IMR-90 (cell line): Measurements from ENCODE around the gene ENDOU. TPM values are rescaled to one million over a fixed set of nuclear protein-coding genes. Genes with fewer than 3 reads are reported as not detected.

Experiments
- ATAC-seq: fragments of 200-7000 bp; cut with Tn5 transposase; 2 replicates; pipeline ENCODE4 v1.9.1; 2020; ENCODE audit warnings: low read depth, mild to moderate bottlenecking, moderate library complexity
- BruUV-seq: library from RNA; stranded (reverse); fragments of 400-500 nt; replicated peaks from 2 replicates; lab custom pipeline; 2021; lab: Mats Ljungman, UMichigan
- CTCF ChIA-PET: fragments of 300-600 bp; formaldehyde crosslinking; extraction: SDS; loops from one replicate; lab custom pipeline; 2021; ENCODE audit warnings: antibody characterized with exemption; lab: Yijun Ruan, JAX
- POLR2A ChIA-PET: fragments of 300-600 bp; sonication (Branson Sonifier 250); formaldehyde crosslinking; loops from one replicate; lab custom pipeline; 2022; ENCODE audit warnings: antibody characterized with exemption; ENCODE audit not compliant: unreplicated experiment; lab: Charles Lee
- DNase-seq: peaks from one replicate; pipeline ENCODE4 v3.0.0; 2013
- H2AFZ ChIP-seq: replicated peaks from 2 replicates; pipeline ENCODE3; 2013; ENCODE audit warnings: low read length, mild to moderate bottlenecking; ENCODE audit not compliant: poor library complexity
- H2AK5ac ChIP-seq: 2 replicates; pipeline ENCODE4 v1.6.1; 2013; ENCODE audit warnings: low read depth, low read length, inconsistent platforms
- H2AK9ac ChIP-seq: replicated peaks from 2 replicates; pipeline ENCODE3; 2013; ENCODE audit warnings: mild to moderate bottlenecking, low read depth, low read length, moderate library complexity; ENCODE audit not compliant: poor library complexity
- H2BK120ac ChIP-seq: 2 replicates; pipeline ENCODE4 v1.6.1; 2013; ENCODE audit warnings: low read depth, low read length, inconsistent platforms
- H2BK15ac ChIP-seq: 3 replicates; pipeline ENCODE4 v1.6.1; 2013; ENCODE audit warnings: low read depth, low read length, inconsistent platforms
- H2BK20ac ChIP-seq: 2 replicates; pipeline ENCODE4 v1.6.1; 2013; ENCODE audit warnings: low read depth, mild to moderate bottlenecking, inconsistent platforms, low read length, moderate library complexity
- H2BK5ac ChIP-seq: 2 replicates; pipeline ENCODE4 v1.6.1; 2013; ENCODE audit warnings: mild to moderate bottlenecking, low read depth, low read length, inconsistent platforms; ENCODE audit not compliant: poor library complexity, severe bottlenecking
- H3K14ac ChIP-seq: replicated peaks from 2 replicates; pipeline ENCODE4 v1.6.1; 2013; ENCODE audit warnings: low read depth, low read length, inconsistent platforms
- H3K18ac ChIP-seq: 2 replicates; pipeline ENCODE4 v1.6.1; 2013; ENCODE audit warnings: low read depth, low read length, control low read depth
- H3K23ac ChIP-seq: 2 replicates; pipeline ENCODE4 v1.6.1; 2013; ENCODE audit warnings: low read depth, low read length, inconsistent platforms
- H3K27ac ChIP-seq: 2 replicates; pipeline ENCODE4 v1.5.1; 2013; ENCODE audit warnings: mild to moderate bottlenecking, control low read depth, low read length; ENCODE audit not compliant: insufficient read depth
- H3K27me3 ChIP-seq: 2 replicates; pipeline ENCODE4 v1.6.1; 2013; ENCODE audit warnings: low read length; ENCODE audit not compliant: control insufficient read depth, insufficient read depth
- H3K36me3 ChIP-seq: 2 replicates; pipeline ENCODE4 v1.6.1; 2013; ENCODE audit warnings: low read length, mixed read lengths; ENCODE audit not compliant: control insufficient read depth, insufficient read depth
- H3K4ac ChIP-seq: 2 replicates; pipeline ENCODE4 v1.6.1; 2013; ENCODE audit warnings: low read depth, low read length, inconsistent platforms
- H3K4me1 ChIP-seq: 2 replicates; pipeline ENCODE4 v1.6.1; 2013; ENCODE audit warnings: low read length, mixed read lengths; ENCODE audit not compliant: control insufficient read depth, insufficient read depth
- H3K4me2 ChIP-seq: 2 replicates; pipeline ENCODE4 v1.6.1; 2013; ENCODE audit warnings: low read depth, mild to moderate bottlenecking, control low read depth, low read length, moderate library complexity
- H3K4me3 ChIP-seq: 2 replicates; pipeline ENCODE4 v1.5.1; 2013; ENCODE audit warnings: low read depth, mild to moderate bottlenecking, control low read depth, low read length, moderate library complexity; ENCODE audit not compliant: insufficient read depth
- H3K56ac ChIP-seq: 2 replicates; pipeline ENCODE4 v1.6.1; 2013; ENCODE audit warnings: low read length, inconsistent platforms; ENCODE audit not compliant: insufficient read depth; ENCODE audit errors: extremely low read depth
- H3K79me1 ChIP-seq, 2 experiments: 2 replicates each; pipeline ENCODE4 v1.6.1; 2013; ENCODE audit warnings: low read length in 2 of 2, inconsistent platforms in 1 of 2, low read depth in 1 of 2
- H3K9ac ChIP-seq: 2 replicates; pipeline ENCODE4 v1.6.1; 2013; ENCODE audit warnings: low read depth, low read length, control low read depth
- H3K9me1 ChIP-seq: 2 replicates; pipeline ENCODE4 v1.6.1; 2013; ENCODE audit warnings: low read length, inconsistent platforms; ENCODE audit not compliant: insufficient read depth
- H3K9me3 ChIP-seq: 2 replicates; pipeline ENCODE4 v1.6.1; 2013; ENCODE audit warnings: low read length; ENCODE audit not compliant: control insufficient read depth, insufficient read depth
- H4K20me1 ChIP-seq: 2 replicates; pipeline ENCODE4 v1.6.1; 2013; ENCODE audit warnings: low read length, inconsistent platforms; ENCODE audit not compliant: insufficient read depth
- H4K5ac ChIP-seq: 2 replicates; pipeline ENCODE4 v1.6.1; 2013; ENCODE audit warnings: mild to moderate bottlenecking, low read depth, low read length, control low read depth
- H4K8ac ChIP-seq, 2 experiments: 2 replicates each; pipeline ENCODE4 v1.6.1; 2013; ENCODE audit warnings: low read depth in 2 of 2, low read length in 2 of 2, control low read depth in 1 of 2, inconsistent platforms in 1 of 2
- H4K91ac ChIP-seq: 2 replicates; pipeline ENCODE4 v1.6.1; 2013; ENCODE audit warnings: low read depth, low read length, inconsistent platforms; ENCODE audit not compliant: insufficient read depth
- BHLHE40 ChIP-seq: fragments of 150-350 bp; IDR thresholded peaks from 2 replicates; pipeline ENCODE4 v1.6.1; 2016; ENCODE audit warnings: mild to moderate bottlenecking, low read depth, low read length
- CEBPB ChIP-seq: IDR thresholded peaks from 2 replicates; pipeline ENCODE4 v1.6.1; 2012; ENCODE audit warnings: low read depth, low read length, improper control_type of control experiment
- CHD1 ChIP-seq: IDR thresholded peaks from 2 replicates; pipeline ENCODE4 v1.6.1; 2012; ENCODE audit warnings: low read depth, low read length, improper control_type of control experiment
- CTCF ChIP-seq: conservative IDR thresholded peaks from 2 replicates; pipeline ENCODE4 v1.5.1; 2012; ENCODE audit warnings: mild to moderate bottlenecking, low read depth, low read length, improper control_type of control experiment
- ELK1 ChIP-seq: fragments of 150-350 bp; IDR thresholded peaks from 2 replicates; pipeline ENCODE4 v1.6.1; 2016; ENCODE audit warnings: low read depth, mild to moderate bottlenecking, low read length, moderate library complexity, borderline replicate concordance
- FOS ChIP-seq: fragments of 150-350 bp; IDR thresholded peaks from 2 replicates; pipeline ENCODE4 v1.6.1; 2016; ENCODE audit warnings: low read depth, low read length
- MAFK ChIP-seq: IDR thresholded peaks from 2 replicates; pipeline ENCODE4 v1.6.1; 2012; ENCODE audit warnings: low read depth, low read length, improper control_type of control experiment
- MAZ ChIP-seq: IDR thresholded peaks from 2 replicates; pipeline ENCODE4 v1.6.1; 2012; ENCODE audit warnings: low read depth, mild to moderate bottlenecking, low read length, improper control_type of control experiment, moderate library complexity, borderline replicate concordance
- MXI1 ChIP-seq: IDR thresholded peaks from 2 replicates; pipeline ENCODE4 v1.6.1; 2012; ENCODE audit warnings: low read depth, mild to moderate bottlenecking, low read length, moderate library complexity, borderline replicate concordance
- NFE2L2 ChIP-seq: fragments of 150-350 bp; IDR thresholded peaks from 2 replicates; pipeline ENCODE4 v1.6.1; 2016; ENCODE audit warnings: low read depth, mild to moderate bottlenecking, low read length
- RAD21 ChIP-seq: IDR thresholded peaks from 2 replicates; pipeline ENCODE4 v1.6.1; 2012; ENCODE audit warnings: low read length, improper control_type of control experiment
- RCOR1 ChIP-seq: IDR thresholded peaks from 2 replicates; pipeline ENCODE4 v1.6.1; 2012; ENCODE audit warnings: mild to moderate bottlenecking, low read length, improper control_type of control experiment; ENCODE audit not compliant: insufficient replicate concordance
- RFX5 ChIP-seq: IDR thresholded peaks from 2 replicates; pipeline ENCODE4 v1.8.0; 2012; ENCODE audit warnings: low read depth, mild to moderate bottlenecking, low read length, moderate library complexity
- SMC3 ChIP-seq: fragments of 150-350 bp; IDR thresholded peaks from 2 replicates; pipeline ENCODE4 v1.6.1; 2016; ENCODE audit warnings: low read depth, mild to moderate bottlenecking, antibody characterized with exemption, low read length, moderate library complexity
- USF2 ChIP-seq: fragments of 150-350 bp; IDR thresholded peaks from 2 replicates; pipeline ENCODE4 v1.6.1; 2017; ENCODE audit warnings: mild to moderate bottlenecking, antibody characterized with exemption, low read length, low read depth
- WGBS, 2 experiments: methylation state at CpG; one replicate each; pipeline versions ENCODE4 v1.1.5 to v1.1.7; 2013; ENCODE audit warnings: missing lambda C conversion rate in 2 of 2; ENCODE audit not compliant: insufficient read length in 1 of 2; ENCODE audit errors: extremely low coverage in 2 of 2; 5-methylcytosine and 5-hydroxymethylcytosine counted together
- dilution Hi-C: fragments of 300-500 bp; cut with HindIII; formaldehyde crosslinking; loops from one replicate; pipeline ENCODE4 v1.14.3; 2018; ENCODE audit warnings: low sequenced_read_pairs; ENCODE audit not compliant: unreplicated experiment
- in situ Hi-C: fragments of 300-500 bp; cut with MboI; formaldehyde crosslinking; loops from 3 replicates; pipeline ENCODE4 v1.14.3; 2019; ENCODE audit warnings: low sequenced_read_pairs, inconsistent platforms, mixed read lengths
- intact Hi-C: fragments of 100-400 bp; cut with micrococcal nuclease; formaldehyde crosslinking; loops from 2 replicates; pipeline ENCODE4 v1.10.0; 2022
- polyA plus RNA-seq, 3 experiments: library from polyadenylated mRNA; depleted of rRNA; stranded (reverse); fragments of >200 nt; gene quantifications; 2 replicates each; pipeline ENCODE4 v1.2.3, GENCODE V29; 2012; ENCODE audit warnings: low replicate concordance in 1 of 3
- total RNA-seq: library from RNA; depleted of rRNA; stranded (reverse); fragments of >200 nt; gene quantifications from 2 replicates; pipeline ENCODE4 v1.2.3, GENCODE V29; 2012

Gene ENDOU
- total and polyA plus RNA-seq, 2 of the 4 experiments (the other 2 are of a cell fraction): under 0.01 to 0.09 TPM

DNA sequence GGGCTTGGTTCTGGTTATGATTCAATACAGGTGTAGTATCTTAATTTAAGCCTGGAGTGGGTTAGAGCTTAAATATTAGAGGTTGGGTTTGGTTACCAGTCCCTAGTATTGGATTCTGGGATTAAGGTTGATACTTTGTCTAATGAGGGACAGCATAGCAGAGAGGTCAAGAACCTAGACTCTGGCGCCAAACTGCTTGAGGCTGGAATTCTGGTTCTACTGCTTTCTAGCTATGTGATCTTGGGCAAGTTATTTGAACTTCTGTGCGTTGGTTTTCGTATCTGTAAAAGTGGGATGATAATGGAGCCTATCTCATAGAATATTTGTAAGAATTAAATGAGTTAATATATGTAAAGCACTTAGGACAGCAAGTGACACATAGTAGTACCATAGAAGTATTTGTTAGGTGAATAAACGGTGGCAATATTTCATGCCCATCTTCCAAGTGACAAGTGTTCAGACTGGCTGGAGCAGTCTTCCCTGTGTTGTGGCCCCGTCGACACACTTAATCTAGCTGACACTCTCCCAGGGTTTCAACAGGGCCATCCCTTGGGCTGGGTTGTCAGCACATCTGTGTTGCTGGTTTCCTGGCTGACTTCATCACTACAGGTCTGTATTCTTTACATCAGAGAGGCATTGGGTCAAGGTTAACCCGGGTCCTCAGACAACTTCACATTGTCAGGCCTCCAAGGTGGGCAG, 3.0 kb downstream of the ENDOU start:
- dilution Hi-C loops: no loop called here
- no peak overlapping the region for H4K91ac ChIP-seq
- H2AK5ac ChIP-seq: no peak overlapping the region
- H3K27ac ChIP-seq: no peak overlapping the region
- no peak overlapping the region for H3K4me3 ChIP-seq
- 79% methylated on average over 2 of the region's 7 CpGs; no CpG with 5 or more reads in 1 of the 2 experiments for WGBS, 2 experiments
- H2BK20ac ChIP-seq: no peak overlapping the region
- no peaks in the 10 kb centered on the region for H3K36me3 ChIP-seq
- intact Hi-C loops: no loop called here
- H4K5ac ChIP-seq: no peak overlapping the region
- no peak overlapping the region for H4K8ac ChIP-seq
- no peak overlapping the region for H2AK9ac ChIP-seq
- in situ Hi-C loops: loop anchor here (10.0 kb wide), 1 partner anchor 423 kb away; no protein-coding TSS in a partner anchor
- H3K9ac ChIP-seq: no peak overlapping the region
- ChIA-PET CTCF (no interaction called here), POLR2A (interaction anchor here (0.6 kb wide), 1 partner anchor 9 kb away, joined by 3 read pairs; no protein-coding TSS in a partner anchor)
- no peak overlapping the region for H3K23ac ChIP-seq
- ATAC-seq (no peak), DNase-seq (no peak)
- H2BK15ac ChIP-seq: no peak overlapping the region
- H3K14ac ChIP-seq: no peak overlapping the region
- H3K56ac ChIP-seq: no peak overlapping the region
- no peak overlapping the region for H3K4me2 ChIP-seq
- H3K18ac ChIP-seq: no peak overlapping the region
- TF ChIP-seq RAD21 (no peak), ELK1 (no peak), FOS (no peak), RCOR1 (no peak), RFX5 (no peak), MAFK (no peak), MAZ (no peak), MXI1 (no peak), CEBPB (no peak), SMC3 (no peak), CHD1 (no peak), BHLHE40 (no peak), NFE2L2 (no peak), CTCF (no peak), USF2 (no peak)
- BruUV-seq: no TSS peak
- H3K79me1 ChIP-seq: no peaks in the 10 kb centered on the region
- H3K27me3 ChIP-seq: no peaks in the 10 kb centered on the region
- no peak overlapping the region for H2BK5ac ChIP-seq
- H3K4me1 ChIP-seq: peaks cover 18% of the 10 kb centered on the region
- no peaks in the 10 kb centered on the region for H3K9me3 ChIP-seq
- H4K20me1 ChIP-seq: no peaks in the 10 kb centered on the region
- H3K9me1 ChIP-seq: peaks cover 10% of the 10 kb centered on the region
- no peak overlapping the region for H3K4ac ChIP-seq
- no peak overlapping the region for H2BK120ac ChIP-seq
- no peak overlapping the region for H2AFZ ChIP-seq
